Mammary epithelial cell (primary cell): Measurements from ENCODE around the gene IRAK1BP1.

Experiments
- EZH2 ChIP-seq: IDR thresholded peaks from 2 replicates; pipeline ENCODE4 v1.6.1; 2012; ENCODE audit warnings: low read length, inconsistent platforms, borderline replicate concordance
- TF ChIP-seq, protein P1 (sequence below), 2 donors: IDR thresholded peaks in 1 of 2; conservative IDR thresholded peaks in 1 of 2; 2 replicates each; pipeline ENCODE4 v1.5.1; 2011 to 2012; ENCODE audit warnings: inconsistent platforms in 2 of 2, low read length in 2 of 2, mild to moderate bottlenecking in 2 of 2, control low read depth in 1 of 2, low read depth in 1 of 2; ENCODE audit not compliant: insufficient read depth in 1 of 2; ENCODE audit errors: extremely low read depth in 1 of 2

DNA sequence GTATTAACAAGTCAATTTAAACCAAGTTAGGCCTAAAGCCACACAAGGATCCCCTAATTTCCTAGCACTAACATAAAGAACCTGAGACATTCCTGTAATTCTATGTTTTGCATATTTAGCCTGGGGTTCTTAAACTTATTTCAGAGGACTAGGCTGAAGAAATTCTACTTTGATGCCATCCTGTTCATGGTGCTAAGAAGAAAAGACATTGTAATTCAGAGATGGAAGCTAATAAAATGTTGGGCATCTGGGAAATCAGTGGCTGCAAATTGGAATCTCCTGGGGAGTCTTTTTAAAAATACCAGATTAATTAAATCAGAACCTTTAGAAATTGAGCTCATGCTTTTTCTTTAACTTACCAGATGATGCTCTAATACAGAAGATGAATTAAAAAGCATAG lies 26.2 kb upstream of the IRAK1BP1 start:
- TF ChIP-seq, protein P1, sequence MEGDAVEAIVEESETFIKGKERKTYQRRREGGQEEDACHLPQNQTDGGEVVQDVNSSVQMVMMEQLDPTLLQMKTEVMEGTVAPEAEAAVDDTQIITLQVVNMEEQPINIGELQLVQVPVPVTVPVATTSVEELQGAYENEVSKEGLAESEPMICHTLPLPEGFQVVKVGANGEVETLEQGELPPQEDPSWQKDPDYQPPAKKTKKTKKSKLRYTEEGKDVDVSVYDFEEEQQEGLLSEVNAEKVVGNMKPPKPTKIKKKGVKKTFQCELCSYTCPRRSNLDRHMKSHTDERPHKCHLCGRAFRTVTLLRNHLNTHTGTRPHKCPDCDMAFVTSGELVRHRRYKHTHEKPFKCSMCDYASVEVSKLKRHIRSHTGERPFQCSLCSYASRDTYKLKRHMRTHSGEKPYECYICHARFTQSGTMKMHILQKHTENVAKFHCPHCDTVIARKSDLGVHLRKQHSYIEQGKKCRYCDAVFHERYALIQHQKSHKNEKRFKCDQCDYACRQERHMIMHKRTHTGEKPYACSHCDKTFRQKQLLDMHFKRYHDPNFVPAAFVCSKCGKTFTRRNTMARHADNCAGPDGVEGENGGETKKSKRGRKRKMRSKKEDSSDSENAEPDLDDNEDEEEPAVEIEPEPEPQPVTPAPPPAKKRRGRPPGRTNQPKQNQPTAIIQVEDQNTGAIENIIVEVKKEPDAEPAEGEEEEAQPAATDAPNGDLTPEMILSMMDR (conservative IDR thresholded peaks at IDR 0.05 in 1 of 2, IDR thresholded peaks at IDR 0.05 in 1 of 2; ENCODE audit: extremely low read depth in 1 of 2, insufficient read depth in 1 of 2, low read depth in 1 of 2, low read length in 2 of 2) = no peak
- no peak for TF ChIP-seq EZH2
